A204.1 (cell line): Measurements from ENCODE around the gene PGAP3.
"Not testable (repeated sequence)": the region's sequence is repeated elsewhere in the genome, so short reads cannot be mapped to it uniquely, and the experiment has no call there.

Source experiments
- FAIRE-seq: peaks from 2 replicates; lab custom pipeline; 2012; peaks lifted over from hg19 to GRCh38; lab: Jason Lieb, UNC

Gene PGAP3

GRCh38 chr17:39715375-39716072, 27.7 kb upstream of the PGAP3 start:
- FAIRE-seq: no peak

GRCh38 chr17:39714234-39714633, 26.4 kb upstream of the PGAP3 start:
- FAIRE-seq: no peak

- no peak for FAIRE-seq
These were observed 24.0 kb upstream of the PGAP3 start for GRCh38 chr17:39711851-39712250.

GRCh38 chr17:39711071-39711470, 23.2 kb upstream of the PGAP3 start:
- FAIRE-seq: not testable (repeated sequence)

GRCh38 chr17:39709998-39710964, 22.4 kb upstream of the PGAP3 start:
- no peak for FAIRE-seq

- FAIRE-seq: no peak
These were observed 21.6 kb upstream of the PGAP3 start for GRCh38 chr17:39709319-39709997.

- FAIRE-seq: no peak
These were observed 19.1 kb upstream of the PGAP3 start for GRCh38 chr17:39706921-39707337.

- FAIRE-seq: no peak
These were observed 18.5 kb upstream of the PGAP3 start for GRCh38 chr17:39706383-39706782.

- no peak for FAIRE-seq
These were observed 18.0 kb upstream of the PGAP3 start for GRCh38 chr17:39705786-39706348.

GRCh38 chr17:39704821-39705551, 17.1 kb upstream of the PGAP3 start:
- FAIRE-seq: no peak

GRCh38 chr17:39703913-39704312, 16.1 kb upstream of the PGAP3 start:
- no peak for FAIRE-seq

GRCh38 chr17:39702901-39703893, 15.3 kb upstream of the PGAP3 start:
- no peak for FAIRE-seq

GRCh38 chr17:39701784-39702422, 14.0 kb upstream of the PGAP3 start:
- no peak for FAIRE-seq

GRCh38 chr17:39701012-39701783, 13.3 kb upstream of the PGAP3 start:
- FAIRE-seq: no peak

GRCh38 chr17:39700148-39700987, 12.5 kb upstream of the PGAP3 start:
- FAIRE-seq: no peak

- peak; percentile 65 for FAIRE-seq
These were observed 11.9 kb upstream of the PGAP3 start, which contains the start of gene ERBB2 for GRCh38 chr17:39699818-39700147. Gene ERBB2, plus strand, starts transcription at chr17:39700064. Its CDS starts 175 bp downstream, at chr17:39700239.

- FAIRE-seq: not testable (repeated sequence)
These were observed 11.4 kb upstream of the PGAP3 start for GRCh38 chr17:39699157-39699817.

- no peak for FAIRE-seq
These were observed 10.1 kb upstream of the PGAP3 start for GRCh38 chr17:39697961-39698360.
